GM12878 (cell line): ENCODE results near the gene FREM2. TPM values are rescaled to one million over a fixed set of nuclear protein-coding genes. Genes with fewer than 3 reads are reported as not detected.

Source experiments
- ATAC-seq: fragments of 200-7000 bp; cut with Tn5 transposase; 3 replicates; pipeline ENCODE4 v1.9.1; 2020; ENCODE audit warnings: mild to moderate bottlenecking, moderate library complexity
- BruUV-seq: library from RNA; stranded (reverse); fragments of 400-500 nt; replicated peaks from 2 replicates; lab custom pipeline; 2021; lab: Mats Ljungman, UMichigan
- CTCF ChIA-PET: fragments of 300-600 bp; sonication (Branson Sonifier 250); formaldehyde crosslinking; extraction: SDS; loops from one replicate; lab custom pipeline; 2021; ENCODE audit warnings: inconsistent platforms; lab: Yijun Ruan, JAX
- POLR2A ChIA-PET: fragments of 350-600 bp; formaldehyde crosslinking; extraction: SDS; loops from one replicate; lab custom pipeline; 2021; ENCODE audit warnings: inconsistent platforms; lab: Charles Lee
- RAD21 ChIA-PET: fragments of 300-600 bp; sonication (Branson Sonifier 250); formaldehyde crosslinking; loops from one replicate; lab custom pipeline; 2023; ENCODE audit warnings: antibody characterized with exemption; ENCODE audit not compliant: unreplicated experiment; lab: Charles Lee
- SMC1A ChIA-PET: fragments of 300-600 bp; sonication (Branson Sonifier 250); formaldehyde crosslinking; loops from one replicate; lab custom pipeline; 2023; ENCODE audit not compliant: unreplicated experiment, uncharacterized antibody; lab: Charles Lee
- DNase-seq: peaks from one replicate; pipeline ENCODE4 v3.0.0-alpha.2; 2011; ENCODE audit warnings: low read depth, low spot score
- FAIRE-seq: peaks from 3 replicates; lab custom pipeline; 2011; peaks lifted over from hg19 to GRCh38; lab: Jason Lieb, UNC
- H2AFZ ChIP-seq: 2 replicates; pipeline ENCODE4 v1.6.0; 2011; ENCODE audit warnings: low read depth, low read length, control low read depth; ENCODE audit not compliant: control insufficient read depth
- H3K27ac ChIP-seq: 2 replicates; pipeline ENCODE4 v1.5.1; 2011; ENCODE audit warnings: control low read depth; ENCODE audit not compliant: control insufficient read depth, insufficient read depth
- H3K27me3 ChIP-seq, 2 experiments: replicated peaks in 1 of 2; 2 replicates each; pipeline versions ENCODE4 v1.6.0 to v1.6.1; 2011; ENCODE audit warnings: low read length in 1 of 2; ENCODE audit not compliant: control insufficient read depth in 2 of 2, insufficient read depth in 2 of 2
- H3K36me3 ChIP-seq, 2 experiments: 2 replicates each; pipeline ENCODE4 v1.5.1; 2011; ENCODE audit warnings: low read length in 1 of 2; ENCODE audit not compliant: control insufficient read depth in 2 of 2, insufficient read depth in 2 of 2
- H3K4me1 ChIP-seq: 2 replicates; pipeline ENCODE4 v1.6.1; 2011; ENCODE audit warnings: mild to moderate bottlenecking, low read length, moderate library complexity, mixed read lengths; ENCODE audit not compliant: control insufficient read depth, insufficient read depth
- H3K4me2 ChIP-seq: 2 replicates; pipeline ENCODE4 v1.6.0; 2011; ENCODE audit warnings: control low read depth; ENCODE audit not compliant: control insufficient read depth, insufficient read depth
- H3K4me3 ChIP-seq: fragments of 200-600 bp; sonication (generic); 2 replicates; pipeline ENCODE4 v1.5.1; 2016
- H3K79me2 ChIP-seq: 2 replicates; pipeline ENCODE4 v1.6.0; 2011; ENCODE audit warnings: low read length; ENCODE audit not compliant: control insufficient read depth, insufficient read depth
- H3K9ac ChIP-seq: 2 replicates; pipeline ENCODE4 v1.8.0; 2011; ENCODE audit warnings: low read length, control low read depth, mixed read lengths; ENCODE audit not compliant: control insufficient read depth, insufficient read depth
- H3K9me3 ChIP-seq: replicated peaks from 3 replicates; pipeline ENCODE4 v1.5.1; 2011; ENCODE audit warnings: mild to moderate bottlenecking, low read length; ENCODE audit not compliant: control insufficient read depth, insufficient read depth
- H4K20me1 ChIP-seq: 2 replicates; pipeline ENCODE4 v1.6.0; 2011; ENCODE audit not compliant: control insufficient read depth, insufficient read depth
- BCLAF1 ChIP-seq: fragments of 450-650 bp; IDR thresholded peaks from 2 replicates; pipeline ENCODE4 v1.6.1; 2017; ENCODE audit warnings: antibody characterized with exemption, mild to moderate bottlenecking, moderate library complexity
- BHLHE40 ChIP-seq, 2 experiments: fragments of 450-650 bp in 1 of 2; IDR thresholded peaks; 2 replicates each; pipeline ENCODE4 v1.6.1; 2011 to 2017; ENCODE audit warnings: low read depth in 2 of 2, borderline replicate concordance in 1 of 2, improper control_type of control experiment in 1 of 2, low read length in 1 of 2, mild to moderate bottlenecking in 1 of 2
- HDAC6 ChIP-seq: fragments of 200-600 bp; sonication (generic); IDR thresholded peaks from one replicate; pipeline ENCODE4 v1.8.0; 2017; ENCODE audit warnings: antibody characterized with exemption; ENCODE audit not compliant: unreplicated experiment
- MEF2B ChIP-seq: fragments of 450-650 bp; IDR thresholded peaks from 2 replicates; pipeline ENCODE4 v1.6.1; 2018; ENCODE audit warnings: mild to moderate bottlenecking, moderate library complexity; ENCODE audit not compliant: partially characterized antibody, poor library complexity, severe bottlenecking
- MLLT1 ChIP-seq: fragments of 450-650 bp; IDR thresholded peaks from 2 replicates; pipeline ENCODE4 v1.6.1; 2016; ENCODE audit warnings: mild to moderate bottlenecking
- NR2C1 ChIP-seq: fragments of 450-650 bp; IDR thresholded peaks from 2 replicates; pipeline ENCODE4 v1.6.1; 2017; ENCODE audit warnings: antibody characterized with exemption, mild to moderate bottlenecking, moderate library complexity
- POLR2AphosphoS2 ChIP-seq: IDR thresholded peaks from 2 replicates; pipeline ENCODE4 v1.6.1; 2011; ENCODE audit warnings: low read depth, mild to moderate bottlenecking, low read length, improper control_type of control experiment, moderate library complexity
- WGBS: methylation state at CpG from one replicate; pipeline ENCODE4 v1.1.6; 2016; ENCODE audit warnings: low lambda C conversion rate; ENCODE audit not compliant: insufficient replicate concordance, insufficient coverage; ENCODE audit errors: missing lambda C conversion rate; 5-methylcytosine and 5-hydroxymethylcytosine counted together
- in situ Hi-C: fragments of 300-500 bp; cut with MboI; formaldehyde crosslinking; loops from 9 replicates; pipeline ENCODE4 v1.14.3; 2018; ENCODE audit warnings: mixed read lengths
- intact Hi-C: fragments of 100-400 bp; cut with micrococcal nuclease; formaldehyde crosslinking; loops from one replicate; pipeline ENCODE4 v1.14.2; 2022; ENCODE audit not compliant: unreplicated experiment
- polyA plus RNA-seq, 11 experiments: library from polyadenylated mRNA; depleted of rRNA in 4 of 11; unstranded in 6 of 11; stranded (reverse) in 5 of 11; fragments of >200 nt; fragmentation: Nextera tagmentation in 4 of 11; fragmentation: Illumina TruSeq in 1 of 11; extraction: Ambion mirVana in 4 of 11; extraction: Trizol in 1 of 11; gene quantifications; 1 replicate in 1 of 11; 2 replicates in 10 of 11; pipeline versions ENCODE4 v1.2.1 to v1.2.3, GENCODE V29; 2011 to 2016; ENCODE audit warnings: inconsistent platforms in 2 of 11, missing spikeins in 2 of 11, low read depth in 1 of 11
- total RNA-seq, 4 experiments: library from RNA; depleted of rRNA in 3 of 4; stranded (reverse); fragments of >200 nt in 3 of 4; fragmentation: Illumina TruSeq in 1 of 4; extraction: Trizol in 1 of 4; gene quantifications; 2 replicates each; pipeline versions ENCODE4 v1.2.1 to v1.2.3, GENCODE V29; 2013 to 2021

Gene FREM2
- total and polyA plus RNA-seq, 10 of the 15 experiments (the other 5 are each of a cell fraction or from before 2014, with no cell fraction given) = 0.02 to 0.12 (median 0.05) TPM; not detected in 2

GRCh38 chr13:38735665-38736440 is 49.0 kb downstream of the FREM2 start:
- Histone ChIP-seq H3K27ac (no peak overlapping the region), H3K79me2 (no peaks in the 10 kb centered on the region), H2AFZ (no peak overlapping the region), H3K36me3 (no peaks in the 10 kb centered on the region), H3K27me3 (no peaks in the 10 kb centered on the region), H3K9ac (no peak overlapping the region), H3K9me3 (no peaks in the 10 kb centered on the region), H3K4me2 (no peak overlapping the region), H3K4me3 (no peak overlapping the region)
- SMC1A ChIA-PET = interaction anchor here (0.5 kb wide), 1 partner anchor 790 kb away, joined by 3 read pairs; no protein-coding TSS in a partner anchor
- FAIRE-seq (no peak), ATAC-seq (no peak), DNase-seq (no peak)
- in situ Hi-C loops = no loop called here
- POLR2A ChIA-PET = no interaction called here
- no peak for TF ChIP-seq HDAC6
- no peak for TF ChIP-seq MEF2B
- TF ChIP-seq BHLHE40 (IDR thresholded peaks at IDR 0.05; ENCODE audit: borderline replicate concordance in 1 of 2, low read depth in 2 of 2, low read length in 1 of 2) = no peak
- TF ChIP-seq BCLAF1 = no peak
- no peak for TF ChIP-seq MLLT1
- no peak for TF ChIP-seq NR2C1
- TF ChIP-seq POLR2AphosphoS2 = no peak
- TF ChIP-seq, all 136 proteins: peak for 0
- BruUV-seq = no TSS peak
- no peaks in the 10 kb centered on the region for H4K20me1 ChIP-seq
- 43% methylated on average over 6 of the region's 6 CpGs for WGBS
- ChIA-PET RAD21 (no interaction called here), CTCF (no interaction called here)
- no peaks in the 10 kb centered on the region for H3K4me1 ChIP-seq
- intact Hi-C loops = no loop called here
